MM.1S (cell line): Measurements from ENCODE around the gene WNT8B.

Source experiments
- DNase-seq: peaks from one replicate; pipeline ENCODE4 v3.0.0-alpha.2; 2015
- H2AFZ ChIP-seq: fragments of 300-600 bp; sonication (generic); 2 replicates; pipeline ENCODE4 v1.6.0; 2016; ENCODE audit warnings: antibody characterized with exemption, low read length
- H3F3A ChIP-seq: fragments of 300-600 bp; sonication (generic); 2 replicates; pipeline ENCODE4 v1.6.1; 2016; ENCODE audit warnings: mild to moderate bottlenecking, antibody characterized with exemption, low read length, moderate library complexity, mixed read lengths; ENCODE audit not compliant: insufficient read depth
- H3K27ac ChIP-seq: fragments of 300-600 bp; sonication (generic); 2 replicates; pipeline ENCODE4 v1.5.1; 2016; ENCODE audit warnings: mild to moderate bottlenecking, low read length
- H3K27me3 ChIP-seq: fragments of 300-600 bp; sonication (generic); replicated peaks from 2 replicates; pipeline ENCODE4 v1.6.0; 2016; ENCODE audit warnings: low read length; ENCODE audit not compliant: insufficient read depth
- H3K36me3 ChIP-seq: fragments of 300-600 bp; sonication (generic); replicated peaks from 2 replicates; pipeline ENCODE4 v1.6.1; 2016; ENCODE audit warnings: mild to moderate bottlenecking, low read length, mixed read lengths; ENCODE audit not compliant: insufficient read depth
- H3K4me1 ChIP-seq: fragments of 300-600 bp; sonication (generic); 2 replicates; pipeline ENCODE4 v1.6.1; 2016; ENCODE audit warnings: low read length, mixed read lengths
- H3K4me2 ChIP-seq: fragments of 300-600 bp; sonication (generic); 2 replicates; pipeline ENCODE4 v1.6.0; 2016; ENCODE audit warnings: low read depth, low read length
- H3K4me3 ChIP-seq: fragments of 300-600 bp; sonication (generic); 2 replicates; pipeline ENCODE4 v1.5.1; 2016; ENCODE audit warnings: low read length, mixed read lengths
- H3K79me2 ChIP-seq: fragments of 300-600 bp; sonication (generic); 2 replicates; pipeline ENCODE4 v1.6.1; 2016; ENCODE audit warnings: mixed run types, low read length, mixed read lengths
- H3K9ac ChIP-seq: fragments of 300-600 bp; sonication (generic); 2 replicates; pipeline ENCODE4 v1.6.1; 2016; ENCODE audit warnings: low read length, mixed read lengths
- H3K9me2 ChIP-seq: fragments of 300-600 bp; sonication (generic); replicated peaks from 2 replicates; pipeline ENCODE4 v1.6.1; 2016; ENCODE audit warnings: mild to moderate bottlenecking, low read length, mixed read lengths; ENCODE audit not compliant: insufficient read depth
- H3K9me3 ChIP-seq: fragments of 300-600 bp; sonication (generic); replicated peaks from 2 replicates; pipeline ENCODE4 v1.6.1; 2016; ENCODE audit warnings: mild to moderate bottlenecking, low read length, mixed read lengths; ENCODE audit not compliant: insufficient read depth
- H4K20me1 ChIP-seq: fragments of 300-600 bp; sonication (generic); 2 replicates; pipeline ENCODE4 v1.6.1; 2016; ENCODE audit warnings: mild to moderate bottlenecking, low read length, moderate library complexity, mixed read lengths; ENCODE audit not compliant: insufficient read depth
- EZH2 ChIP-seq: fragments of 300-600 bp; sonication (generic); optimal IDR thresholded peaks from 2 replicates; pipeline ENCODE3; 2017; ENCODE audit warnings: low read depth, mild to moderate bottlenecking, antibody characterized with exemption, low read length, mixed read lengths
- EZH2phosphoT487 ChIP-seq: fragments of 300-600 bp; sonication (generic); IDR thresholded peaks from 2 replicates; pipeline ENCODE4 v1.6.1; 2018; ENCODE audit warnings: antibody characterized with exemption, low read length
- TF ChIP-seq, protein P1 (sequence below): fragments of 300-600 bp; sonication (generic); IDR thresholded peaks from 2 replicates; pipeline ENCODE4 v1.5.1; 2016; ENCODE audit warnings: antibody characterized with exemption, low read length, mixed read lengths

The WNT8B gene

GRCh38 chr10:100490531-100490930, 27.7 kb downstream of the WNT8B start:
- Histone ChIP-seq H3F3A (no peaks in the 10 kb centered on the region; the same call in 1 of the 2 replicates), H3K36me3 (no peaks in the 10 kb centered on the region), H3K4me1 (no peaks in the 10 kb centered on the region), H4K20me1 (no peaks in the 10 kb centered on the region), H3K79me2 (no peaks in the 10 kb centered on the region), H3K9ac (no peak overlapping the region), H3K27me3 (no peaks in the 10 kb centered on the region), H2AFZ (no peak overlapping the region), H3K4me2 (no peak overlapping the region), H3K27ac (no peak overlapping the region), H3K9me2 (no peaks in the 10 kb centered on the region), H3K9me3 (no peaks in the 10 kb centered on the region), H3K4me3 (no peak overlapping the region)
- no peak for DNase-seq
- TF ChIP-seq EZH2 (no peak), EZH2phosphoT487 (no peak)
- TF ChIP-seq, protein P1, sequence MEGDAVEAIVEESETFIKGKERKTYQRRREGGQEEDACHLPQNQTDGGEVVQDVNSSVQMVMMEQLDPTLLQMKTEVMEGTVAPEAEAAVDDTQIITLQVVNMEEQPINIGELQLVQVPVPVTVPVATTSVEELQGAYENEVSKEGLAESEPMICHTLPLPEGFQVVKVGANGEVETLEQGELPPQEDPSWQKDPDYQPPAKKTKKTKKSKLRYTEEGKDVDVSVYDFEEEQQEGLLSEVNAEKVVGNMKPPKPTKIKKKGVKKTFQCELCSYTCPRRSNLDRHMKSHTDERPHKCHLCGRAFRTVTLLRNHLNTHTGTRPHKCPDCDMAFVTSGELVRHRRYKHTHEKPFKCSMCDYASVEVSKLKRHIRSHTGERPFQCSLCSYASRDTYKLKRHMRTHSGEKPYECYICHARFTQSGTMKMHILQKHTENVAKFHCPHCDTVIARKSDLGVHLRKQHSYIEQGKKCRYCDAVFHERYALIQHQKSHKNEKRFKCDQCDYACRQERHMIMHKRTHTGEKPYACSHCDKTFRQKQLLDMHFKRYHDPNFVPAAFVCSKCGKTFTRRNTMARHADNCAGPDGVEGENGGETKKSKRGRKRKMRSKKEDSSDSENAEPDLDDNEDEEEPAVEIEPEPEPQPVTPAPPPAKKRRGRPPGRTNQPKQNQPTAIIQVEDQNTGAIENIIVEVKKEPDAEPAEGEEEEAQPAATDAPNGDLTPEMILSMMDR, result no peak

DNA sequence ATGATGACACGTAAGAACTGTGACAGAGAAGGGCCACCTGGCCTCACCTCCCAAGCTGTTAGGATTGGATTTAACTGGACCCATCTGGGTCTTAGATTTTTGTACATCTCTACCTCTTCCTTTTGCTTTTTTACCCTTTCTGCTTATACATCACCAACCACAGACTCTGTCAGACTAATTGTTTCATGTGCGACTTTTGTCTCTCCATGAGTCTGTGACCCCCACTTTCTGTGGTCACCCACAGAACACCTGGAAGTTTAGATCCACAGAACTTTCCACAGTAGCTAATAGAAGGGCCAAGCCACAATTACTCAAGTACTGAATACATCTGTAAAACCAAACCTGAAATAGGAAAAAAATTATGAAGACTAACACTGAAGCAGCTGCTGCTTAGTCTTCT, 33.8 kb downstream of the WNT8B start:
- no peaks in the 10 kb centered on the region for H3K36me3 ChIP-seq
- no peak overlapping the region; the same call in 1 of the 2 replicates for H3K4me2 ChIP-seq
- H3K4me1 ChIP-seq, result peaks cover 20% of the 10 kb centered on the region
- no peak overlapping the region for H3K9ac ChIP-seq
- TF ChIP-seq, protein P1, result no peak
- no peak for TF ChIP-seq EZH2
- TF ChIP-seq EZH2phosphoT487, result no peak
- H3K79me2 ChIP-seq, result no peaks in the 10 kb centered on the region
- peak; percentile 38 for DNase-seq
- peak overlapping the region; percentile 7; the same call in 1 of the 2 replicates for H3K27ac ChIP-seq
- no peaks in the 10 kb centered on the region for H3K9me3 ChIP-seq
- H2AFZ ChIP-seq, result no peak overlapping the region
- no peaks in the 10 kb centered on the region for H3K27me3 ChIP-seq
- peaks cover 5% of the 10 kb centered on the region for H3F3A ChIP-seq
- H4K20me1 ChIP-seq, result no peaks in the 10 kb centered on the region
- H3K4me3 ChIP-seq, result no peak overlapping the region
- no peaks in the 10 kb centered on the region for H3K9me2 ChIP-seq

- H3K27me3 ChIP-seq, result no peaks in the 10 kb centered on the region
- H4K20me1 ChIP-seq, result no peaks in the 10 kb centered on the region
- DNase-seq, result no peak
- TF ChIP-seq EZH2 (no peak), EZH2phosphoT487 (no peak)
- TF ChIP-seq, protein P1, result no peak
- no peak overlapping the region for H2AFZ ChIP-seq
- no peaks in the 10 kb centered on the region for H3K36me3 ChIP-seq
- H3K27ac ChIP-seq, result no peak overlapping the region
- H3K4me2 ChIP-seq, result no peak overlapping the region
- H3F3A ChIP-seq, result peaks cover 5% of the 10 kb centered on the region
- H3K4me3 ChIP-seq, result no peak overlapping the region
- no peak overlapping the region for H3K9ac ChIP-seq
- H3K4me1 ChIP-seq, result peaks cover 20% of the 10 kb centered on the region
- H3K79me2 ChIP-seq, result no peaks in the 10 kb centered on the region
- H3K9me2 ChIP-seq, result no peaks in the 10 kb centered on the region
- no peaks in the 10 kb centered on the region for H3K9me3 ChIP-seq
Observed at GRCh38 chr10:100498059-100498458, 35.2 kb downstream of the WNT8B start.
